Measurements from ENCODE around the gene THRA. TPM values are rescaled to one million over a fixed set of nuclear protein-coding genes. Genes with fewer than 3 reads are reported as not detected.

THRA gene
- total and polyA plus RNA-seq, 9 of the 15 experiments (the other 6 are each of a cell fraction or from before 2014, with no cell fraction given) = 0.34 to 23.4 (median 12.7) TPM

DNA sequence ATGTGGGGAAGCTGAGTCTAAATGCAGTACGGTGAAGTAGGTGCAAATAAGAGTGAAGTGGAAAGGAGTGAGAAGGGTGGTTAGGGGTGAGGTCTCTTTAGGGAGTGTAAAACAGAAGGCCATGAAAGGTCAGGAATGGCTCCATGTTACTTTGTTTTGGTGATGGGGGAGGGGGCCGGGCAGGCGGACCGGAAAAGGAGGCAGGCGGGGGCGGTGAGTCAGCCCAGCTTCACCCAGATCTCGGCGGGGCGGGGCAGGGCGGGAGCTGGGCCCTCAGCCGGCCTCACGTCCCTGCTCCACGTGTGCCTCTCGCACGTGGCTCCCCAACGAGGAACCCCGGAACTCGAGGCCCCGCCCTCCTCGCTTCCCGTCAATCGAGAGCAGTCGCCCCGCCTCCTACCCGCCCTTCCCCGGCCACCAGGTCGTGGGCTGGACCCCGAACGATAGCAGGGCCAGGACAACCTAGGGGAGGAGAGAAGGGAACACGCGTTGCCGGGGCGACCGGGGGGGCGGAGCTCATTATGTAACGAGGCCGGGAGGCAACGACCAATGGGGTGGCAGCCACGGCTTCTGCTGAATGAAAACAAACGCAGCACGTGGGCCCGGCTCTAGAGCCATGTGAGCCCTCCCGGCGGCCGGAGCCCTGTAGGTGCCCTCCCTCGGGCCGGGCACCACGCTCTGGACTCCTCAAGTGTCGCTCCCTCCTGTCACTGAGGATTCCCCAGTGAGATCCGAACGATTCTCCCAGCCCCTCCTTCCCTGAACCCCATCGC is 36.3 kb downstream of the THRA start (continued):
- TF ChIP-seq MLLT1 (IDR thresholded peaks at IDR 0.05) = peak; percentile 50 to 83; a peak in 2 of 4 replicates
- no peak; the same call in 1 of the 2 replicates for TF ChIP-seq MBD2 (IDR thresholded peaks at IDR 0.05; ENCODE audit: borderline replicate concordance, low read depth)
- TF ChIP-seq PHTF2 (CRISPR knock-in tag; IDR thresholded peaks at IDR 0.05) = no peak
- no peak for TF ChIP-seq SRSF7 (optimal IDR thresholded peaks at IDR 0.05; ENCODE audit: low read depth, low read length)
- TF ChIP-seq ZNF444 (CRISPR knock-in tag; IDR thresholded peaks at IDR 0.05) = peak; percentile 61
- peak; percentile 96 to 98 for TF ChIP-seq FOXK2 (conservative IDR thresholded peaks at IDR 0.05 in 1 of 2, IDR thresholded peaks at IDR 0.05 in 1 of 2; ENCODE audit: low read depth in 2 of 2)
- peak; percentile 83 for TF ChIP-seq TAF7 (tag; IDR thresholded peaks at IDR 0.05)
- no peak; the same call in none of the 2 replicates for TF ChIP-seq POLR2G (IDR thresholded peaks at IDR 0.05; ENCODE audit: low read depth, low read length)
- TF ChIP-seq ZNF24 (IDR thresholded peaks at IDR 0.05) = no peak
- TF ChIP-seq, protein P1, sequence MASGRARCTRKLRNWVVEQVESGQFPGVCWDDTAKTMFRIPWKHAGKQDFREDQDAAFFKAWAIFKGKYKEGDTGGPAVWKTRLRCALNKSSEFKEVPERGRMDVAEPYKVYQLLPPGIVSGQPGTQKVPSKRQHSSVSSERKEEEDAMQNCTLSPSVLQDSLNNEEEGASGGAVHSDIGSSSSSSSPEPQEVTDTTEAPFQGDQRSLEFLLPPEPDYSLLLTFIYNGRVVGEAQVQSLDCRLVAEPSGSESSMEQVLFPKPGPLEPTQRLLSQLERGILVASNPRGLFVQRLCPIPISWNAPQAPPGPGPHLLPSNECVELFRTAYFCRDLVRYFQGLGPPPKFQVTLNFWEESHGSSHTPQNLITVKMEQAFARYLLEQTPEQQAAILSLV (tag; IDR thresholded peaks at IDR 0.05) = no peak
- TF ChIP-seq ZHX1 (conservative IDR thresholded peaks at IDR 0.05; ENCODE audit: low read length) = no peak
- TF ChIP-seq RERE (CRISPR knock-in tag; IDR thresholded peaks at IDR 0.05; ENCODE audit: borderline replicate concordance) = no peak
- no peak for TF ChIP-seq ZNF143 (CRISPR knock-in tag; IDR thresholded peaks at IDR 0.05)
- TF ChIP-seq NCOA6 (IDR thresholded peaks at IDR 0.05) = no peak
- TF ChIP-seq MYBL2 (IDR thresholded peaks at IDR 0.05; ENCODE audit: low read depth) = no peak
- no peak for TF ChIP-seq MYBL2 (CRISPR knock-in tag; IDR thresholded peaks at IDR 0.05; ENCODE audit: borderline replicate concordance)
- no peak for TF ChIP-seq MYNN (IDR thresholded peaks at IDR 0.05)
- TF ChIP-seq MYNN (CRISPR knock-in tag; IDR thresholded peaks at IDR 0.05) = no peak

All from K562 (cell line).